ENCODE measurements around the gene CNTNAP2. TPM values are rescaled to one million over a fixed set of nuclear protein-coding genes. Genes with fewer than 3 reads are reported as not detected.
"Not testable (repeated sequence)": the region's sequence is repeated elsewhere in the genome, so short reads cannot be mapped to it uniquely, and the experiment has no call there.

Gene CNTNAP2
- polyA plus RNA-seq, 2 donors, result 0.41 to 0.48 TPM

DNA sequence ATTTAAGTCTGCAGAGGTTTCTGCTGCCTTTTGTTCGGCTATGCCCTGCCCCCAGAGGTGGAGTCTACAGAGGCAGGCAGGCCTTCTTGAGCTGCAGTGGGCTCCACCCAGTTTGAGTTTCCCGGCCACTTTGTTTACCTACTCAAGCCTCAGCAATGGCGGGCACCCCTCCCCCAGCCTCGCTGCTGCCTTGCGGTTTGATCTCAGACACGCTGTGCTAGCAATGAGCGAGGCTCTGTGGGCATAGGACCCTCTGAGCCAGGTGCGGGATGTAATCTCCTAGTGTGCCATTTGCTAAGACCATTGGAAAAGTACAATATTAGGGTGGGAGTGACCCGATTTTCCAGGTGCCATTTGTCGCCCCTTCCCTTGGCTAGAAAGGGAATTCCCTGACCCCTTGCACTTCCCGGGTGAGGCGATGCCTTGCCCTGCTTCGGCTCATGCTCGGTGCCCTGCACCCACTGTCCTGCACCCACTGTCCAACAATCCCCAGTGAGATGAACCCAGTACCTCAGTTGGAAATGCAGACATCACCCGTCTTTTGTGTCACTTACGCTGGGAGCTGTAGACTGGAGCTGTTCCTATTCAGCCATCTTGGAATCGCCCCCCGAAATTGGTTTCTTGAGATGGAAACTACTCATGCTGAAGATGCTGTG lies 1621.1 kb downstream of the CNTNAP2 start:
- not testable (repeated sequence) for H3K4me3 ChIP-seq (ENCODE audit: low read depth in 1 of 2, low read length in 2 of 2); H3K9me3 ChIP-seq (ENCODE audit: control insufficient read depth in 2 of 2, insufficient read depth in 1 of 2, low read depth in 1 of 2, low read length in 1 of 2); H3K27ac ChIP-seq (ENCODE audit: low read depth in 2 of 2, low read length in 1 of 2); H3K36me3 ChIP-seq (ENCODE audit: control insufficient read depth in 2 of 2, insufficient read depth in 2 of 2, low read length in 1 of 2); H3K27me3 ChIP-seq (ENCODE audit: control insufficient read depth in 1 of 2, insufficient read depth in 2 of 2, low read length in 2 of 2); H3K4me1 ChIP-seq (ENCODE audit: control insufficient read depth in 2 of 2, insufficient read depth in 2 of 2, low read length in 1 of 2)
- WGBS, 2 donors, result 89 to 90% methylated on average over 18 of the region's 18 CpGs

DNA sequence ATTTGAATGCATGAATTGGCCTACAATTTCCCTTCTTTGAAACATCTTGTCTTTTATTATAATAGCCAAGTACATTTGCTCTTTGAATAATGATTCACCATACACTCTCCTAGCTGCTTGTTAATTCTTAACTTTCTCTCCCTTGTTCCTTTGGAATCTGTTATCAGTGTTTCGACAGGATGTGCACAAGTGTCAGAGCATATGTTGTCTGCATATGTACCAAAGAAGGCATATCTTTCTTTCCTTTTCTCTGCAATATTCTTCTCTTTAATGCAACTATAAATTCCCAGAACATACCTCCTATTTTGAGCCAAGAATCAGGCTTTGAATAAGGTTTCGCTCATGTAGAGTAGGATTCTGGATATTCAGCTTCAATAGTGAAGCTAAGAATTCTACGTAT lies 1625.7 kb downstream of the CNTNAP2 start:
- WGBS, 2 donors, result 82 to 85% methylated on average over 3 of the region's 3 CpGs
- H3K9me3 ChIP-seq (ENCODE audit: control insufficient read depth in 2 of 2, insufficient read depth in 1 of 2, low read depth in 1 of 2, low read length in 1 of 2), result peaks cover 5 to 8% of the 10 kb centered on the region in 2 donors
- H3K36me3 ChIP-seq (ENCODE audit: control insufficient read depth in 2 of 2, insufficient read depth in 2 of 2, low read length in 1 of 2), result no peaks in the 10 kb centered on the region
- H3K27ac ChIP-seq (ENCODE audit: low read depth in 2 of 2, low read length in 1 of 2), result no peak overlapping the region
- H3K27me3 ChIP-seq (ENCODE audit: control insufficient read depth in 1 of 2, insufficient read depth in 2 of 2, low read length in 2 of 2), result no peaks in the 10 kb centered on the region
- H3K4me1 ChIP-seq (ENCODE audit: control insufficient read depth in 2 of 2, insufficient read depth in 2 of 2, low read length in 1 of 2), result no peaks in the 10 kb centered on the region
- H3K4me3 ChIP-seq (ENCODE audit: low read depth in 1 of 2, low read length in 2 of 2), result no peak overlapping the region

DNA sequence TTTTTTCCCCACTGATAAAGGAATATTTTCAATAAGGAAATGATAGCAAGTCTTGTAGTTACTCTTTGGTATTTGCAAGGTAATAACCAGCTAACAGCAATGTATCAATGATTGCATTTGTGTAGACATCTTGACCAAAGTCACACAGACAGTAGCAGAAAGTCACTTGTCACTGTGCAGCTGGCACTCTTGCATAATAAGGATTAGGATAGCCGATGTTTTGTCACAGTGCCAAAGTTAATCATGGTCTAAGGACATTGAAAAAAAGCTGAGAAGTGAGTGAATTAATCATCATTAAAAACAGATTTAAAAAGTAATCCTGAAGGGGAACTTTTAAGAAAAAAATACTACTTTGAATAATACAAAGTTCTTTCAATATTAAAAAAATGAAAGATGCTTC lies 1639.7 kb downstream of the CNTNAP2 start:
- no peaks in the 10 kb centered on the region for H3K4me1 ChIP-seq (ENCODE audit: control insufficient read depth in 2 of 2, insufficient read depth in 2 of 2, low read length in 1 of 2)
- H3K36me3 ChIP-seq (ENCODE audit: control insufficient read depth in 2 of 2, insufficient read depth in 2 of 2, low read length in 1 of 2), result no peaks in the 10 kb centered on the region
- no peaks in the 10 kb centered on the region for H3K9me3 ChIP-seq (ENCODE audit: control insufficient read depth in 2 of 2, insufficient read depth in 1 of 2, low read depth in 1 of 2, low read length in 1 of 2)
- WGBS, 2 donors, result 10 to 30% methylated on average over 1 of the region's 1 CpG
- H3K27ac ChIP-seq (ENCODE audit: low read depth in 2 of 2, low read length in 1 of 2), result no peak overlapping the region
- no peaks in the 10 kb centered on the region for H3K27me3 ChIP-seq (ENCODE audit: control insufficient read depth in 1 of 2, insufficient read depth in 2 of 2, low read length in 2 of 2)
- H3K4me3 ChIP-seq (ENCODE audit: low read depth in 1 of 2, low read length in 2 of 2), result no peak overlapping the region

DNA sequence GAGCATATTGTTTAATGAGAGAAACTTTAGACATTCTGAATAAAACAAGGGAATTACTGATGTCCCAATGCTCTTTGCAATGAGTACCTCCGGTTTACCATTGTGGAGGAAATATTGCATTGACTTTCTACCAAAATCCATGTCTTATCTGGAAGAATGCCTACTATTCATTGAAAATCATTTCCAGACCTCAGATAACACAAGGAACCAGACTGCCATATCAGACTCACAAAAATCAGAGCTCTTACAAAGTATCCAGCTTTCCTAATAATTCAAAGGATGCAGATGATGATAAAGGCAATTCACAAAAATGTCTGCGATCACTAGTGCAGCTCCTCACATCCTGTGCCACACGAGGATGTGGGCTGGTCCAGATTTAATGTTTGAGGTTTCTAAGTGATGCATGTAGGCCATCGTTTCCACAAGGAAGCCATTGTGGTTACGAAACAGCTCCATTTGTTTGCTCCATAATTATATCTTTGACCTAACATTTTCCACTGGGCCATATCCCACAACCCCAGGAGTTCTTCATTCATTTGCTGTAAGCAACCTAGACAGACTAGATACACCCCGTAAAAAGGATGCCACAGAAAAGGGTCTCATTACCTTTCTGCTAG lies 1642.8 kb downstream of the CNTNAP2 start:
- WGBS, 2 donors, result 71 to 72% methylated on average over 6 of the region's 6 CpGs
- Histone ChIP-seq H3K4me3 (ENCODE audit: low read depth in 1 of 2, low read length in 2 of 2) (no peak overlapping the region), H3K27me3 (ENCODE audit: control insufficient read depth in 1 of 2, insufficient read depth in 2 of 2, low read length in 2 of 2) (no peaks in the 10 kb centered on the region), H3K9me3 (ENCODE audit: control insufficient read depth in 2 of 2, insufficient read depth in 1 of 2, low read depth in 1 of 2, low read length in 1 of 2) (no peaks in the 10 kb centered on the region), H3K27ac (ENCODE audit: low read depth in 2 of 2, low read length in 1 of 2) (no peak overlapping the region), H3K4me1 (ENCODE audit: control insufficient read depth in 2 of 2, insufficient read depth in 2 of 2, low read length in 1 of 2) (no peaks in the 10 kb centered on the region), H3K36me3 (ENCODE audit: control insufficient read depth in 2 of 2, insufficient read depth in 2 of 2, low read length in 1 of 2) (no peaks in the 10 kb centered on the region)

DNA sequence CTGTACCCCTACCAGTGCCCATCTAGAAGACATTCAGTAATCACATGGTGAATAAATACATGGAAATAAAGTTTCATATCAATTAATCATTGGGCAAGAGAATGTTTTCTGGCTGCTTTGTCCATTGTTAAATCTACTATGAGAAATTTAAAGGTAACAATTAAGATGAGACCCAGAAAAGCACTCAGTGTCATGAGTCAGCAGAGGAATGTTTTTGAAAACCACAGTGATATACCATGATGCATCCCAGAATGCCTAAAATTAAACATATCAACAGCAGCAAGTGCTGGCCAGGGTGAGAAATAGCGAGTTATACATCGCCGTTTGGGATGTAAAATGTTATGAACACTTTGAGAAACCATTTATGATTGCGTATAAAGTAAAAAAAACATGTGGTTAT lies 1648.7 kb downstream of the CNTNAP2 start:
- no peak overlapping the region for H3K27ac ChIP-seq (ENCODE audit: low read depth in 2 of 2, low read length in 1 of 2)
- 89 to 90% methylated on average over 4 of the region's 4 CpGs for WGBS, 2 donors
- no peaks in the 10 kb centered on the region for H3K9me3 ChIP-seq (ENCODE audit: control insufficient read depth in 2 of 2, insufficient read depth in 1 of 2, low read depth in 1 of 2, low read length in 1 of 2)
- H3K27me3 ChIP-seq (ENCODE audit: control insufficient read depth in 1 of 2, insufficient read depth in 2 of 2, low read length in 2 of 2), result no peaks in the 10 kb centered on the region
- no peaks in the 10 kb centered on the region for H3K36me3 ChIP-seq (ENCODE audit: control insufficient read depth in 2 of 2, insufficient read depth in 2 of 2, low read length in 1 of 2)
- no peaks in the 10 kb centered on the region for H3K4me1 ChIP-seq (ENCODE audit: control insufficient read depth in 2 of 2, insufficient read depth in 2 of 2, low read length in 1 of 2)
- no peak overlapping the region for H3K4me3 ChIP-seq (ENCODE audit: low read depth in 1 of 2, low read length in 2 of 2)

DNA sequence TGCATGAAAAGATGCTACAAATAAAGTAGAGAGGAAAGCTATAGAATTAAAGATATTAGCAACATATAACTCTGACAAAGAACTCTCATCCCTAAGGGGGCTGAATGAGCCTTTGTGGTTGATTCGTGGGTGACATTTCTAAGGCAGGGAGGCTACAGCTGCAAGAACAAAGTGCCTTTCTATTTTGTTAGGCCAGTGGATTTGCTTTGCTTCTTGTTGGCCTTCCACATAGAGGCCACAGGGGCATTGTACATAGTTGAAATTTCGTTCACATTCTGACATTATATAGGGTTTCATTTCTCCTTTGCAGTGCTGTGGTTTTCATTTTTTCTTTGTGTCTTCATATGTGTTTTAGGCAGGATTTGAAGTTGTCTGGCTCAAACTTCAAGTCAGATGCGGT lies 1654.7 kb downstream of the CNTNAP2 start:
- WGBS, 2 donors, result 55 to 63% methylated on average over 3 of the region's 3 CpGs
- no peaks in the 10 kb centered on the region for H3K36me3 ChIP-seq (ENCODE audit: control insufficient read depth in 2 of 2, insufficient read depth in 2 of 2, low read length in 1 of 2)
- H3K4me1 ChIP-seq (ENCODE audit: control insufficient read depth in 2 of 2, insufficient read depth in 2 of 2, low read length in 1 of 2), result no peaks in the 10 kb centered on the region
- no peak overlapping the region for H3K4me3 ChIP-seq (ENCODE audit: low read depth in 1 of 2, low read length in 2 of 2)
- H3K27ac ChIP-seq (ENCODE audit: low read depth in 2 of 2, low read length in 1 of 2), result no peak overlapping the region
- H3K27me3 ChIP-seq (ENCODE audit: control insufficient read depth in 1 of 2, insufficient read depth in 2 of 2, low read length in 2 of 2), result no peaks in the 10 kb centered on the region
- H3K9me3 ChIP-seq (ENCODE audit: control insufficient read depth in 2 of 2, insufficient read depth in 1 of 2, low read depth in 1 of 2, low read length in 1 of 2), result peaks cover 0 to 2% of the 10 kb centered on the region in 2 donors

DNA sequence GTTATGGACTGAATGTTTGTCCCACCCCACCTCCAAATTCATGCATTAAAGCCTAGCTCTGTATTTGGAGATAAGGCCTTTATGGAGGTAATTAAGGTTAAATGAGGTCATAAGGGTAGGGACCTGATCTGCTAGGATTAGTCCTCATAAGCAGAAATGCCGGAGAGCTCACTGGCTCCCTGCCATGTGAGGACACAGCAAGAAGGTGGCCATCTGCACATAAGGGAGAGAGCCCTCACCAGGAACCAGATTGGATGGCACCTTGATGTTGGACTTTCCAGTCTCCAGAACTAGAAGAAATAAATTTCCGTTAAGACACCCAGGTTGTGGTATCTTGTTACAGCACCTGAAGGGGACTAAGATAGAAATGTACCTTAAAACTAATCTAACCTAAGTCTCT lies 1657.9 kb downstream of the CNTNAP2 start:
- H3K4me3 ChIP-seq (ENCODE audit: low read depth in 1 of 2, low read length in 2 of 2), result no peak overlapping the region
- H3K36me3 ChIP-seq (ENCODE audit: control insufficient read depth in 2 of 2, insufficient read depth in 2 of 2, low read length in 1 of 2), result no peaks in the 10 kb centered on the region
- WGBS, 2 donors, result 80 to 84% methylated on average over 2 of the region's 2 CpGs
- peaks cover 0 to 2% of the 10 kb centered on the region in 2 donors for H3K9me3 ChIP-seq (ENCODE audit: control insufficient read depth in 2 of 2, insufficient read depth in 1 of 2, low read depth in 1 of 2, low read length in 1 of 2)
- H3K27ac ChIP-seq (ENCODE audit: low read depth in 2 of 2, low read length in 1 of 2), result no peak overlapping the region
- no peaks in the 10 kb centered on the region for H3K27me3 ChIP-seq (ENCODE audit: control insufficient read depth in 1 of 2, insufficient read depth in 2 of 2, low read length in 2 of 2)
- H3K4me1 ChIP-seq (ENCODE audit: control insufficient read depth in 2 of 2, insufficient read depth in 2 of 2, low read length in 1 of 2), result no peaks in the 10 kb centered on the region

DNA sequence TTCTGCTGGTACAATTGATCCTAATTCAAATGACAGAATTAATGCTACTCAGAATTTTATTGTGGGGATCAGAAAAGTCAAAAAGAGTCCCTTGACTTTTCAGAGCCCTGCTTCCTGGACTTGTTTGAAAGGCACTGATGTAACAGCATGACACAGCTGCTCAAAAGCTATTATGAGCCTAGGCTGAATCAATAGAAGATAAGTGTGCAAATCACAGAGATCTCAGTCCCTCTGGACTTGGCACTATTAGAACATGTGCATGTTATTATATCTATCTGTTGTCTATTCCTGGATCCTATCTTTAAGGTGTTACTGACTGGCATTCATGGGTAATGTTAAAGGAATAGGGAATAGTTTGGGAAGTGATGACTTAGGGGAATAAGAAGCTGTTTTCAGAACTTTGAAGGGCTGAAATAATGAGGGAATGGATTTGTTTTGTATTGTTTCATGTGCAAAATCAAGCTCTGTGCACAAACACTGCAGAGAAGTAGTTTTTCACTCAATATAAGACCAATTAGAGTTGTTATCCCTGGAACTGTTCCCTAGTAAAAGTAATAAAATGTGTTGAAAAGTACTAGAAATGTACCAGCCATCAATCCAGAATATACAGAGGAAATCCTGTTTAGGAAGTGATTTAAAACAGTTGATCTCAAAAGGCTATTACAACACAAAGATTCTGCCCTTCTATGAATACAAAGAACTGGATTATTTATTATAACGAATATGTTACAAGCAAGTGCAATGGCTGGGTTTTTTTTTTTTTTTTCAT lies 1659.1 kb downstream of the CNTNAP2 start:
- Histone ChIP-seq H3K9me3 (ENCODE audit: control insufficient read depth in 2 of 2, insufficient read depth in 1 of 2, low read depth in 1 of 2, low read length in 1 of 2) (peaks cover 0 to 2% of the 10 kb centered on the region in 2 donors), H3K4me1 (ENCODE audit: control insufficient read depth in 2 of 2, insufficient read depth in 2 of 2, low read length in 1 of 2) (no peaks in the 10 kb centered on the region), H3K4me3 (ENCODE audit: low read depth in 1 of 2, low read length in 2 of 2) (no peak overlapping the region), H3K27me3 (ENCODE audit: control insufficient read depth in 1 of 2, insufficient read depth in 2 of 2, low read length in 2 of 2) (no peaks in the 10 kb centered on the region), H3K36me3 (ENCODE audit: control insufficient read depth in 2 of 2, insufficient read depth in 2 of 2, low read length in 1 of 2) (no peaks in the 10 kb centered on the region), H3K27ac (ENCODE audit: low read depth in 2 of 2, low read length in 1 of 2) (no peak overlapping the region)
- 36 to 52% methylated on average over 1 of the region's 1 CpG for WGBS, 2 donors

DNA sequence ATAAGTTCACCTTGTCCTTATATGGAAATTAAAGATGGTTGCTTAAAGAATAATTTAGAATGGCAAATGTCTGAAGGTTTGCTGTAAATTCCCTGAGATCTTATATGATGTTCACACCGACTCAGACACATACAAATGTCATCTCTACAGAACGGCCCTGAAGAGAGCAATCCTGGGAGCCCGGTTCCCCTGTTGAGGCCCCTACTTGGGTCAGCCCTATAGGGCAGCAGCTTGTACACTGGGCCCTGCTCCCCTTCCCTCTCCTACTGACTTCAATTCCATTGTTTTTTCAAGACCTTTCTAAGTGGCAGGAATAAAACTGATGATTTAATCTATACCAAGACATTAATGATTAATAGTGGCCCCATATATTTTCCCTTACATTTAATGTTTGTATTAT lies 1660.7 kb downstream of the CNTNAP2 start:
- no peak overlapping the region for H3K4me3 ChIP-seq (ENCODE audit: low read depth in 1 of 2, low read length in 2 of 2)
- H3K36me3 ChIP-seq (ENCODE audit: control insufficient read depth in 2 of 2, insufficient read depth in 2 of 2, low read length in 1 of 2), result no peaks in the 10 kb centered on the region
- no peaks in the 10 kb centered on the region for H3K27me3 ChIP-seq (ENCODE audit: control insufficient read depth in 1 of 2, insufficient read depth in 2 of 2, low read length in 2 of 2)
- WGBS, 2 donors, result 65 to 75% methylated on average over 3 of the region's 3 CpGs
- H3K27ac ChIP-seq (ENCODE audit: low read depth in 2 of 2, low read length in 1 of 2), result no peak overlapping the region
- H3K4me1 ChIP-seq (ENCODE audit: control insufficient read depth in 2 of 2, insufficient read depth in 2 of 2, low read length in 1 of 2), result no peaks in the 10 kb centered on the region
- peaks cover 0 to 2% of the 10 kb centered on the region in 2 donors for H3K9me3 ChIP-seq (ENCODE audit: control insufficient read depth in 2 of 2, insufficient read depth in 1 of 2, low read depth in 1 of 2, low read length in 1 of 2)
